GM12874 (cell line): ENCODE data around the gene MYO9A.

Experiments used
- TF ChIP-seq, protein P1 (sequence below): IDR thresholded peaks from 2 replicates; pipeline ENCODE4 v1.5.1; 2011; ENCODE audit warnings: low read depth, mild to moderate bottlenecking, control low read depth, low read length, moderate library complexity; ENCODE audit not compliant: insufficient read depth

The MYO9A gene

DNA sequence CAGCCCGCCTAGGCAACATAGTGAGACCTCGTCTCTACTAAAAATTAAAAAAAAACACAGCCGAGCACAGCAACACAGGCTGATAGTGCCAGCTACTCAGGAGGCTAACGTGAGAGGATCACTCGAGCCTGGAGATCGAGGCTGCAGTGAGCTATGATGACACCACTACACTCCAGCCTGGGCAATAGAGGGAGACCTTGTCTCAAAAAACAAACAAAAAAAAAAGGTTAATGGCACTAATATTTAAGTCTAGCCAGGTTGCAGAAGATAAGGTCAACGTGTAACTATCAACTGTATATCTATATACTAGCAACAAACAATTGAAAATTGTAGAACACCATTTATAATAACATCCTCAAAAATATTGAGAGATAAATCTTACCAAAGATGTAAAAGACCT lies 75.1 kb downstream of the MYO9A start:
- TF ChIP-seq, protein P1, sequence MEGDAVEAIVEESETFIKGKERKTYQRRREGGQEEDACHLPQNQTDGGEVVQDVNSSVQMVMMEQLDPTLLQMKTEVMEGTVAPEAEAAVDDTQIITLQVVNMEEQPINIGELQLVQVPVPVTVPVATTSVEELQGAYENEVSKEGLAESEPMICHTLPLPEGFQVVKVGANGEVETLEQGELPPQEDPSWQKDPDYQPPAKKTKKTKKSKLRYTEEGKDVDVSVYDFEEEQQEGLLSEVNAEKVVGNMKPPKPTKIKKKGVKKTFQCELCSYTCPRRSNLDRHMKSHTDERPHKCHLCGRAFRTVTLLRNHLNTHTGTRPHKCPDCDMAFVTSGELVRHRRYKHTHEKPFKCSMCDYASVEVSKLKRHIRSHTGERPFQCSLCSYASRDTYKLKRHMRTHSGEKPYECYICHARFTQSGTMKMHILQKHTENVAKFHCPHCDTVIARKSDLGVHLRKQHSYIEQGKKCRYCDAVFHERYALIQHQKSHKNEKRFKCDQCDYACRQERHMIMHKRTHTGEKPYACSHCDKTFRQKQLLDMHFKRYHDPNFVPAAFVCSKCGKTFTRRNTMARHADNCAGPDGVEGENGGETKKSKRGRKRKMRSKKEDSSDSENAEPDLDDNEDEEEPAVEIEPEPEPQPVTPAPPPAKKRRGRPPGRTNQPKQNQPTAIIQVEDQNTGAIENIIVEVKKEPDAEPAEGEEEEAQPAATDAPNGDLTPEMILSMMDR = no peak

DNA sequence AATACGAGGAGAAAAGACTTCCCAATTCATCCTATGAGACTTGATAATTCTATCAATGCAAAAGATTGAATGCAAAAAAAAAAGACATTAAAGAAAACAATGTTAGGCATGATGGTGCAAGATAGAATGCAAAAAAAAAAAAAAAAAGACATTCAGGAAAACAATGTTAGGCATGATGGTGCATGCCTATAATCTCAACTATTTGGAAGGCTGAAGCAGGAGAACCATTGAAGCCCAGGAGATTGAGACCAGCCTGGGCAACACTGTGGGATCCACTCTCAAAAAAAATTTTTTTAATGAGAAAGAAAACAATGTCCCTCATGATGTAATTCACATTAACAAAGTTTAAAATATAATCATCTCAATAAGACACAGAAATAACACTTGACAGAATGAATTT lies 75.9 kb downstream of the MYO9A start:
- TF ChIP-seq, protein P1 = no peak

DNA sequence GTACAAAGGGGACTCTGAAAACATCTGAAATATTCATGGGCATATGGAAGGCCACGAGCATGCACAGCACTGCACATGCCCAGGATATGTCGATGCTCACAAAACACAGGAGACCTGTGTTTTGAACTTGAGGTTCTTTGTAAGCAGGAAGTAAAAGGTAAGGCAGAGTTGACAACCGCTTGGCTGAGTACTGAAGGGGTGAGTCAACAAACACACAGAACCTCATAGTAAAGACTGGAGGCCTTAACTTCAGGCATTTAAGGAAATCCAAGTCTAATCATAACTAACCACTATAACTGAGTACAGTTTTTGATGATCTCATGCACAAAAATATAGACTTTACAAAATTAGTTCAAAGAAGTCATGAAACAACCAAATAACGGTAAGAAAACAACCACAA lies 80.6 kb downstream of the MYO9A start:
- TF ChIP-seq, protein P1 = no peak

DNA sequence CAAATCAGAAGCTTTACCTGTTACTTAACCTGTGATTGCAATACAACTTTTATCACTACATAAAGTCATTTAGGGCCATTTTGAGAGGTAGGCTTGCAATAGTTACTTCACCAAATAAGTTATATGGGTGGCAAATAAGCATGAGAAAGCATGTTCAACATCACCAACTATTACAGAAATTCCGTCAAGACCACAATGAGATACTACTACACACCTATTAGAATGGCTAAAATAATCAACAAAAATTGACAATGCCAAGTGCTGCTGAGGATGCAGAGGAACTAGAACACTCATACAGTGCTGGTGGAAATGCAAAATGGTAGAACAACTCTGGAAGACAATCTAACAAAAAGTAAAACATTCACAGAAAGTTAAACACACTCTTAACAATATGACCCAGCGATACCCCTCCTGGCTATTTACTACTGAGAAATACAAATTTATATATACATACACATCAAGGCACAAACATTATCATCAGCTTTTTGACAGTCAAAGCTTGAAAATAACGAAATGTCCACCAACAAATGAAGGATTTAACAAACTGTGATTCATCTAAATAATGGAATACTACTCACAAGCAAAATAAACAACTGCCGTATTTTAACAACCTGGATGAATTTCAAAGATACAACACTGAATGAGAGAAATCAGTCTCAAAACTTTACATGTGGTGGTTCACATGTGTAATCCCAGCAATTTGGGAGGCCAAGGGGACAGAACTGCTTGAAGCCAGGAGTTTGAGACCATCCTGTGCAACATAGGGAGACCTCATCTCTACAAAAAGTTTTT lies 82.9 kb downstream of the MYO9A start:
- TF ChIP-seq, protein P1 = no peak

DNA sequence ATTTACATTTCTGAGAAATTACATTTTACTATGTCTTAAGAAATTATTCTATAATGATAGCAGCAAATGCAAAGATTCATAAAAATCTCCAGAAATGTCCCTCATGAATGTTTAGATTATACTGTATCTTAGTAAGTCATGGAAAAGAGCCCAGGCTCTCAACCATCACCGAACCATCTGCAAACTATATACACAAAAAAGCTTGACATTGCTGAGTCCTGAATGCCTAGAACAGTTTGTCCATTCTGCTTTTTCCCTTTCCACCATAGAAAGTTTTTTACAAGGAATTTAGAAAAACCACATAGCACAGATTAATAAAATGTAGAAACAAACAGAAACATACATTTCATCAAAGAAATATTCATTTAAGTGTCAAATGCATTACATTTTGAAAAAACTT lies 83.6 kb downstream of the MYO9A start:
- TF ChIP-seq, protein P1 = no peak

DNA sequence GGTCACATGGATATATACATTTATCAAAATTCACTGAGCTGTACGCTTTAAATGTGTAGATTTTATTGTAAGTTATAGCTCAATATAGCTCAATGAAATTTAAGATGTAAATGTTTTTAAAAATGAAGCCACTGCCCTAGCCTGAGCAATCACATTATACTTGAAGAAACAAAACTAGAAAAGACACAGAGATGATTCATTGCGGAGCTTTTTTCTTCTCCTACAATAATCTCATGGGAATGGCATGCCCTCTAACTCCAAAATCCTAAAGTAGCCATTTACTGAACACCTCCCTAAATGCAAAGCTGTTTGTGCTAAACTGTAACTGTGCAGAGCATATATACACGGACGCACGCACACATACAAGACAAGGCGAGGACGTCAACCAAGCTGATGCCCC lies 84.2 kb downstream of the MYO9A start:
- TF ChIP-seq, protein P1 = no peak

DNA sequence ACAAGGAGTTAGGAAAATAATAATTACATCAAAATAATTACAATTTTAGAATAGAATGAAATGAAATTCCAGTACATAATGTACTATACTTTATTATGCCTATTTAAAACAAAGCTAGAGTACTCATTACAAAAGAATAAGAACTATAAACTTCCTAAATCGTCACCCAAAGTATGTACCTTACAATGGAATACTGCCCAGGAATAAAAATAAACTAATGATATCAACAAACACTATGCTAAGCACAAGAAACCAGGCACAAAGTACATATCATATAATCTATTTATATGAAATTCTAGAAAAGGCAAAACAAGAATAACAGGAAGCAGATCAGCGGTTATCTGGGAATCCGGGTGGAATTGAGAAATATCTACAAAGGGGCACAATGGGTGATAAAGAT lies 84.7 kb downstream of the MYO9A start:
- TF ChIP-seq, protein P1 = no peak
